Myocyte (in vitro differentiated cells): ENCODE results near the gene KIF26A. TPM values are rescaled to one million over a fixed set of nuclear protein-coding genes. Genes with fewer than 3 reads are reported as not detected.

ENCODE experiments used
- microRNA counts: library from miRNA; unstranded; fragments of <30 nt; microRNA quantifications from one replicate; lab custom pipeline; 2016
- microRNA-seq: library from miRNA; unstranded; fragments of <30 nt; microRNA quantifications from one replicate; pipeline ENCODE4, GENCODE V29; 2016
- total RNA-seq: library from RNA; depleted of rRNA; stranded (reverse); fragments of >200 nt; gene quantifications from 2 replicates; pipeline ENCODE4 v1.2.3, GENCODE V29; 2014

The KIF26A gene
- total RNA-seq, 1 donor from 2014 or later = not detected

MicroRNA genes within 50 kb of the gene (microRNA counts, 767-probe panel; counts per million panel counts)
- not detected for microRNA hsa-miR-203 (lab: Ali Mortazavi, UCI)

Small RNA genes lying within 50 kb of the gene (microRNA-seq; reads per million reads assigned to microRNA genes)
- gene MIR203A (not detected), gene MIR203B (not detected)

Other genes with a start within 250 kb of the KIF26A start
- 0.56 and 5.5 TPM in 2 replicates for gene TDRD9, start 210.1 kb upstream of the KIF26A start, total RNA-seq
- not detected in 2 replicates for gene RD3L, start 196.1 kb upstream of the KIF26A start, total RNA-seq
- gene ASPG, start 52.9 kb upstream of the KIF26A start, total RNA-seq = not detected in 2 replicates